HCT116 (cell line): ENCODE measurements around the gene TAF11L2. TPM values are rescaled to one million over a fixed set of nuclear protein-coding genes. Genes with fewer than 3 reads are reported as not detected.

Experiments used
- ATAC-seq: fragments of 200-7000 bp; cut with Tn5 transposase; 2 replicates; pipeline ENCODE4 v1.9.1; 2020; ENCODE audit warnings: mild to moderate bottlenecking, moderate library complexity
- BruUV-seq: library from RNA; stranded (reverse); fragments of 400-500 nt; replicated peaks from 2 replicates; lab custom pipeline; 2021; lab: Mats Ljungman, UMichigan
- CTCF ChIA-PET: fragments of 300-600 bp; sonication (Branson Sonifier 250); formaldehyde crosslinking; loops from one replicate; lab custom pipeline; 2021; ENCODE audit warnings: antibody characterized with exemption; lab: Charles Lee
- POLR2A ChIA-PET: fragments of 300-600, 350-600 bp; sonication (Branson Sonifier 250); formaldehyde crosslinking; loops from one replicate; lab custom pipeline; 2021; ENCODE audit warnings: antibody characterized with exemption; lab: Charles Lee
- RAD21 ChIA-PET, 2 experiments: fragments of 300-600 bp; sonication (Branson Sonifier 250); formaldehyde crosslinking; loops; one replicate each; lab custom pipeline; 2023; ENCODE audit warnings: low total read pairs in 2 of 2; ENCODE audit not compliant: uncharacterized antibody in 2 of 2, unreplicated experiment in 2 of 2, low non-redundant PET in 1 of 2; lab: Charles Lee
- DNase-seq: peaks from one replicate; pipeline ENCODE4 v3.0.0-alpha.2; 2010; ENCODE audit warnings: low read depth, low spot score
- H2AFZ ChIP-seq: fragments of 200-600 bp; shearing (Covaris generic), sonication (generic); 2 replicates; pipeline ENCODE4 v1.6.1; 2017; ENCODE audit warnings: low read depth, mixed run types, mixed read lengths, antibody characterized with exemption, low read length; ENCODE audit not compliant: poor library complexity, severe bottlenecking
- H3K27ac ChIP-seq: 2 replicates; pipeline ENCODE4 v1.5.1; 2012; ENCODE audit warnings: low read depth, low read length
- H3K27me3 ChIP-seq: fragments of 200-600 bp; sonication (generic); 2 replicates; pipeline ENCODE4 v1.6.1; 2016; ENCODE audit warnings: mixed run types, low read length, mixed read lengths; ENCODE audit not compliant: insufficient read depth
- H3K36me3 ChIP-seq, 2 experiments: fragments of 200-500 bp in 1 of 2; fragments of 200-600 bp in 1 of 2; sonication (Bioruptor generic) in 1 of 2; sonication (generic) in 1 of 2; 2 replicates each; pipeline versions ENCODE4 v1.5.1 to v1.6.1; 2014 to 2016; ENCODE audit warnings: low read length in 2 of 2, inconsistent platforms in 1 of 2, mixed read lengths in 1 of 2, mixed run types in 1 of 2; ENCODE audit not compliant: insufficient read depth in 2 of 2, control insufficient read depth in 1 of 2
- H3K4me1 ChIP-seq, 2 experiments: fragments of 200-600 bp in 1 of 2; sonication (generic) in 1 of 2; 2 replicates each; pipeline versions ENCODE4 v1.5.1 to v1.6.1; 2012 to 2017; ENCODE audit warnings: low read length in 2 of 2, inconsistent platforms in 1 of 2, mild to moderate bottlenecking in 1 of 2, mixed read lengths in 1 of 2, mixed run types in 1 of 2, moderate library complexity in 1 of 2; ENCODE audit not compliant: insufficient read depth in 2 of 2, control insufficient read depth in 1 of 2
- H3K4me2 ChIP-seq: fragments of 200-600 bp; sonication (generic); 2 replicates; pipeline ENCODE4 v1.6.1; 2017; ENCODE audit warnings: mixed run types, low read length, mixed read lengths
- H3K4me3 ChIP-seq, 2 experiments: fragments of 200-600 bp in 1 of 2; sonication (generic) in 1 of 2; replicated peaks in 1 of 2; 2 replicates each; pipeline ENCODE4 v1.5.1; 2011 to 2016; ENCODE audit warnings: low read length in 2 of 2, control low read depth in 1 of 2, low read depth in 1 of 2, mild to moderate bottlenecking in 1 of 2, mixed read lengths in 1 of 2, mixed run types in 1 of 2
- H3K79me2 ChIP-seq: fragments of 200-600 bp; sonication (generic); 2 replicates; pipeline ENCODE4 v1.6.1; 2017; ENCODE audit warnings: mild to moderate bottlenecking, mixed run types, low read length, moderate library complexity, mixed read lengths; ENCODE audit not compliant: insufficient read depth
- H3K9ac ChIP-seq: fragments of 200-600 bp; sonication (generic); 2 replicates; pipeline ENCODE4 v1.6.1; 2016; ENCODE audit warnings: low read length, mixed read lengths
- H3K9me2 ChIP-seq: fragments of 200-600 bp; sonication (generic), shearing (Covaris generic); 2 replicates; pipeline ENCODE4 v1.6.1; 2017; ENCODE audit warnings: mixed run types, mild to moderate bottlenecking, moderate library complexity; ENCODE audit not compliant: insufficient read depth
- H3K9me3 ChIP-seq, 2 experiments: fragments of 200-500 bp in 1 of 2; fragments of 200-600 bp in 1 of 2; sonication (Bioruptor generic) in 1 of 2; sonication (generic) in 1 of 2; 2 replicates each; pipeline ENCODE4 v1.6.1; 2014 to 2017; ENCODE audit warnings: low read length in 2 of 2, mixed read lengths in 2 of 2, inconsistent platforms in 1 of 2, low read depth in 1 of 2, mild to moderate bottlenecking in 1 of 2, mixed run types in 1 of 2, moderate library complexity in 1 of 2; ENCODE audit not compliant: control insufficient read depth in 1 of 2, insufficient read depth in 1 of 2
- H4K20me1 ChIP-seq: fragments of 200-600 bp; sonication (generic), shearing (Covaris generic); 2 replicates; pipeline ENCODE4 v1.6.1; 2017; ENCODE audit warnings: mixed run types, mild to moderate bottlenecking, moderate library complexity; ENCODE audit not compliant: insufficient read depth
- CEBPB ChIP-seq: IDR thresholded peaks from 2 replicates; pipeline ENCODE4 v1.6.1; 2012; ENCODE audit warnings: low read depth
- ELF1 ChIP-seq: IDR thresholded peaks from 2 replicates; pipeline ENCODE4 v1.6.1; 2012; ENCODE audit warnings: low read depth, borderline replicate concordance
- EZH2 ChIP-seq: fragments of 200-600 bp; sonication (generic); IDR thresholded peaks from 2 replicates; pipeline ENCODE4 v1.6.1; 2017; ENCODE audit warnings: antibody characterized with exemption, mixed run types
- FOSL1 ChIP-seq: IDR thresholded peaks from 2 replicates; pipeline ENCODE4 v1.6.1; 2012; ENCODE audit warnings: low read depth
- POLR2A ChIP-seq: IDR thresholded peaks from 2 replicates; pipeline ENCODE4 v1.7.0; 2011; ENCODE audit warnings: borderline replicate concordance; ENCODE audit not compliant: insufficient read depth, insufficient read length; ENCODE audit errors: extremely low read depth
- SP1 ChIP-seq: IDR thresholded peaks from 2 replicates; pipeline ENCODE4 v1.6.1; 2012; ENCODE audit warnings: low read depth
- ZNF274 ChIP-seq: fragments of 200-500 bp; sonication (Bioruptor generic); IDR thresholded peaks from 2 replicates; pipeline ENCODE4 v1.6.1; 2014; ENCODE audit warnings: mild to moderate bottlenecking, low read depth, low read length, inconsistent platforms
- intact Hi-C: fragments of 100-400 bp; cut with micrococcal nuclease; formaldehyde crosslinking; loops from 2 replicates; pipeline ENCODE4 v1.10.0; 2022
- total RNA-seq: library from RNA; stranded (reverse); gene quantifications from one replicate; pipeline ENCODE4 v1.2.1, GENCODE V29; 2021; ENCODE audit not compliant: unreplicated experiment
- TF ChIP-seq, protein P1 (sequence below), 3 experiments: fragments of 200-600 bp in 1 of 3; sonication (generic) in 1 of 3; IDR thresholded peaks in 2 of 3; conservative IDR thresholded peaks in 1 of 3; 2 replicates each; pipeline ENCODE4 v1.5.1; 2012 to 2017; ENCODE audit warnings: low read depth in 2 of 3, low read length in 2 of 3, antibody characterized with exemption in 1 of 3, borderline replicate concordance in 1 of 3, control low read depth in 1 of 3, mild to moderate bottlenecking in 1 of 3, mixed read lengths in 1 of 3, mixed run types in 1 of 3, moderate library complexity in 1 of 3; ENCODE audit not compliant: insufficient read depth in 1 of 3
- TF ChIP-seq, protein P2 (sequence below): IDR thresholded peaks from 2 replicates; pipeline ENCODE4 v1.6.1; 2011; ENCODE audit warnings: mild to moderate bottlenecking, low read length, moderate library complexity; ENCODE audit not compliant: insufficient replicate concordance; ENCODE audit errors: extremely low read depth
- TF ChIP-seq, protein P3 (sequence below): IDR thresholded peaks from 2 replicates; pipeline ENCODE4 v1.6.1; 2012
- TF ChIP-seq, protein P4 (sequence below): IDR thresholded peaks from 2 replicates; pipeline ENCODE4 v1.6.1; 2012; ENCODE audit warnings: low read depth

Gene TAF11L2
- total RNA-seq, 1 experiment from 2014 or later: not detected

DNA sequence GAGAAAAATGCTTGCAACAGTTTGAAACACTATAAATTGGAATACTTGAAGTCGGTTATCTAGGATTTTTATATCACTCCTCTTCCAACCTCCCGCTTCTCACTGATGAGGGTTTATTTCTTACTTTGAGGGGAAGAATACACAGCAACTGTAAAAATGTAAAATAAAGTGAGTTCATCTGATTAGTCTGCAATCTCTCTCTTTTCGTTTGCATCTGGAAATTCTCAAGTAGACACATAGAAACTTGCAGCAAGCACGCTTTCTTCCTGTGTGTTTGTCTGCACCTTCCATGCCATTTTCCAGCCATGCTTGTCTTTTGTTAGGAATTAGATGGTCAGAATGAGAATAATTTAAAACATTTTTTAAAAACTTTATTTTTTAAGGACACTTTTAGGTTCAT is 45.1 kb upstream of the TAF11L2 start:
- H2AFZ ChIP-seq: no peak overlapping the region
- H3K4me1 ChIP-seq: no peaks in the 10 kb centered on the region
- DNase-seq: no peak
- no peaks in the 10 kb centered on the region for H3K36me3 ChIP-seq
- H3K27ac ChIP-seq: no peak overlapping the region
- H3K4me2 ChIP-seq: no peak overlapping the region
- TF ChIP-seq, protein P1, sequence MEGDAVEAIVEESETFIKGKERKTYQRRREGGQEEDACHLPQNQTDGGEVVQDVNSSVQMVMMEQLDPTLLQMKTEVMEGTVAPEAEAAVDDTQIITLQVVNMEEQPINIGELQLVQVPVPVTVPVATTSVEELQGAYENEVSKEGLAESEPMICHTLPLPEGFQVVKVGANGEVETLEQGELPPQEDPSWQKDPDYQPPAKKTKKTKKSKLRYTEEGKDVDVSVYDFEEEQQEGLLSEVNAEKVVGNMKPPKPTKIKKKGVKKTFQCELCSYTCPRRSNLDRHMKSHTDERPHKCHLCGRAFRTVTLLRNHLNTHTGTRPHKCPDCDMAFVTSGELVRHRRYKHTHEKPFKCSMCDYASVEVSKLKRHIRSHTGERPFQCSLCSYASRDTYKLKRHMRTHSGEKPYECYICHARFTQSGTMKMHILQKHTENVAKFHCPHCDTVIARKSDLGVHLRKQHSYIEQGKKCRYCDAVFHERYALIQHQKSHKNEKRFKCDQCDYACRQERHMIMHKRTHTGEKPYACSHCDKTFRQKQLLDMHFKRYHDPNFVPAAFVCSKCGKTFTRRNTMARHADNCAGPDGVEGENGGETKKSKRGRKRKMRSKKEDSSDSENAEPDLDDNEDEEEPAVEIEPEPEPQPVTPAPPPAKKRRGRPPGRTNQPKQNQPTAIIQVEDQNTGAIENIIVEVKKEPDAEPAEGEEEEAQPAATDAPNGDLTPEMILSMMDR (IDR thresholded peaks at IDR 0.05 in 2 of 3, conservative IDR thresholded peaks at IDR 0.05 in 1 of 3; ENCODE audit: borderline replicate concordance in 1 of 3, insufficient read depth in 1 of 3, low read depth in 2 of 3, low read length in 2 of 3): no peak
- no peak for TF ChIP-seq EZH2
- TF ChIP-seq, protein P2, sequence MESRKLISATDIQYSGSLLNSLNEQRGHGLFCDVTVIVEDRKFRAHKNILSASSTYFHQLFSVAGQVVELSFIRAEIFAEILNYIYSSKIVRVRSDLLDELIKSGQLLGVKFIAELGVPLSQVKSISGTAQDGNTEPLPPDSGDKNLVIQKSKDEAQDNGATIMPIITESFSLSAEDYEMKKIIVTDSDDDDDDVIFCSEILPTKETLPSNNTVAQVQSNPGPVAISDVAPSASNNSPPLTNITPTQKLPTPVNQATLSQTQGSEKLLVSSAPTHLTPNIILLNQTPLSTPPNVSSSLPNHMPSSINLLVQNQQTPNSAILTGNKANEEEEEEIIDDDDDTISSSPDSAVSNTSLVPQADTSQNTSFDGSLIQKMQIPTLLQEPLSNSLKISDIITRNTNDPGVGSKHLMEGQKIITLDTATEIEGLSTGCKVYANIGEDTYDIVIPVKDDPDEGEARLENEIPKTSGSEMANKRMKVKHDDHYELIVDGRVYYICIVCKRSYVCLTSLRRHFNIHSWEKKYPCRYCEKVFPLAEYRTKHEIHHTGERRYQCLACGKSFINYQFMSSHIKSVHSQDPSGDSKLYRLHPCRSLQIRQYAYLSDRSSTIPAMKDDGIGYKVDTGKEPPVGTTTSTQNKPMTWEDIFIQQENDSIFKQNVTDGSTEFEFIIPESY: no peak
- TF ChIP-seq POLR2A: no peak
- TF ChIP-seq ELF1: no peak
- TF ChIP-seq, protein P3, sequence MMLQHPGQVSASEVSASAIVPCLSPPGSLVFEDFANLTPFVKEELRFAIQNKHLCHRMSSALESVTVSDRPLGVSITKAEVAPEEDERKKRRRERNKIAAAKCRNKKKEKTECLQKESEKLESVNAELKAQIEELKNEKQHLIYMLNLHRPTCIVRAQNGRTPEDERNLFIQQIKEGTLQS: no peak
- TF ChIP-seq FOSL1: no peak
- TF ChIP-seq ZNF274: no peak
- no peak for TF ChIP-seq CEBPB
- TF ChIP-seq, protein P4, sequence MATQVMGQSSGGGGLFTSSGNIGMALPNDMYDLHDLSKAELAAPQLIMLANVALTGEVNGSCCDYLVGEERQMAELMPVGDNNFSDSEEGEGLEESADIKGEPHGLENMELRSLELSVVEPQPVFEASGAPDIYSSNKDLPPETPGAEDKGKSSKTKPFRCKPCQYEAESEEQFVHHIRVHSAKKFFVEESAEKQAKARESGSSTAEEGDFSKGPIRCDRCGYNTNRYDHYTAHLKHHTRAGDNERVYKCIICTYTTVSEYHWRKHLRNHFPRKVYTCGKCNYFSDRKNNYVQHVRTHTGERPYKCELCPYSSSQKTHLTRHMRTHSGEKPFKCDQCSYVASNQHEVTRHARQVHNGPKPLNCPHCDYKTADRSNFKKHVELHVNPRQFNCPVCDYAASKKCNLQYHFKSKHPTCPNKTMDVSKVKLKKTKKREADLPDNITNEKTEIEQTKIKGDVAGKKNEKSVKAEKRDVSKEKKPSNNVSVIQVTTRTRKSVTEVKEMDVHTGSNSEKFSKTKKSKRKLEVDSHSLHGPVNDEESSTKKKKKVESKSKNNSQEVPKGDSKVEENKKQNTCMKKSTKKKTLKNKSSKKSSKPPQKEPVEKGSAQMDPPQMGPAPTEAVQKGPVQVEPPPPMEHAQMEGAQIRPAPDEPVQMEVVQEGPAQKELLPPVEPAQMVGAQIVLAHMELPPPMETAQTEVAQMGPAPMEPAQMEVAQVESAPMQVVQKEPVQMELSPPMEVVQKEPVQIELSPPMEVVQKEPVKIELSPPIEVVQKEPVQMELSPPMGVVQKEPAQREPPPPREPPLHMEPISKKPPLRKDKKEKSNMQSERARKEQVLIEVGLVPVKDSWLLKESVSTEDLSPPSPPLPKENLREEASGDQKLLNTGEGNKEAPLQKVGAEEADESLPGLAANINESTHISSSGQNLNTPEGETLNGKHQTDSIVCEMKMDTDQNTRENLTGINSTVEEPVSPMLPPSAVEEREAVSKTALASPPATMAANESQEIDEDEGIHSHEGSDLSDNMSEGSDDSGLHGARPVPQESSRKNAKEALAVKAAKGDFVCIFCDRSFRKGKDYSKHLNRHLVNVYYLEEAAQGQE: no peak
- TF ChIP-seq SP1: no peak
- TF ChIP-seq, all 23 proteins: peak for 0
- intact Hi-C loops: no loop called here
- no peaks in the 10 kb centered on the region for H3K79me2 ChIP-seq
- no peaks in the 10 kb centered on the region for H3K9me3 ChIP-seq
- POLR2A ChIA-PET: no interaction called here
- RAD21 ChIA-PET: no interaction called here
- ATAC-seq: no peak
- CTCF ChIA-PET: no interaction called here
- H3K9me2 ChIP-seq: no peaks in the 10 kb centered on the region
- H3K4me3 ChIP-seq: no peak overlapping the region
- no peaks in the 10 kb centered on the region for H4K20me1 ChIP-seq
- no peak overlapping the region for H3K9ac ChIP-seq
- no TSS peak for BruUV-seq
- H3K27me3 ChIP-seq: no peaks in the 10 kb centered on the region
